ENCODE data around the gene SASH1.

SASH1 gene

DNA sequence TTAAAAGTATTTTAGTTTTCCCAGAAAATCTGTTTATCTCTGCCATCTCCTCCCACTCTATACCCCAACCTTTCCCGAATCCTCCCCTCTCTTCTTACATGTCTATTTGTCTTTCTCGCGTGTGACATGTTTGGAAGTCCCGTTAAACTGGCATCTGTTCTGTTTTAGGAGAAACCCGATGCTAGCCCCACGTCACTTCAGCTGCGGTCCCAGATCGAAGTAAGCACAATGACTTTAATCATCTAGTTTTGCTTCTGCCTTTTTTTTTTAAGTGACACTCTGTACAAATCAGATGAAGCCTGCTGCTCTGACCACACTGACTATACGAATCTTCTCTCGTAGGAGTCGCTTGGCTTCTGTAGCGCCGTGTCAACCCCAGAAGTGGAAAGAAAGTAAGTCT is 97.4 kb downstream of the SASH1 start:
- no peaks in the 10 kb centered on the region for H3K27me3 ChIP-seq (ENCODE audit: control insufficient read depth in 5 of 5, insufficient read depth in 4 of 5, low read length in 5 of 5)
- peaks cover 3 to 28% (median 10%) of the 10 kb centered on the region in 5 donors for H3K4me1 ChIP-seq (ENCODE audit: control insufficient read depth in 5 of 5, insufficient read depth in 5 of 5, low read length in 5 of 5)
- peak overlapping the region; percentile 58 for H3K27ac ChIP-seq (ENCODE audit: low read depth, low read length)
- H3K9ac ChIP-seq (ENCODE audit: low read length in 5 of 5), result no peak overlapping the region
- no peaks in the 10 kb centered on the region for H3K9me3 ChIP-seq (ENCODE audit: control insufficient read depth in 5 of 5, low read length in 5 of 5)
- peak overlapping the region in 1 of 5 donors; percentile 27 for H3K4me3 ChIP-seq (ENCODE audit: low read depth in 1 of 5, low read length in 5 of 5)
- H3K36me3 ChIP-seq (ENCODE audit: control insufficient read depth in 5 of 5, insufficient read depth in 5 of 5, low read length in 5 of 5), result peaks cover 0 to 2% (median 0%) of the 10 kb centered on the region in 5 donors

GRCh38 chr6:148440877-148441453 is 98.3 kb downstream of the SASH1 start:
- H3K9ac ChIP-seq (ENCODE audit: low read length in 5 of 5), result no peak overlapping the region
- peaks cover 0 to 5% (median 0%) of the 10 kb centered on the region in 5 donors for H3K36me3 ChIP-seq (ENCODE audit: control insufficient read depth in 5 of 5, insufficient read depth in 5 of 5, low read length in 5 of 5)
- H3K27me3 ChIP-seq (ENCODE audit: control insufficient read depth in 5 of 5, insufficient read depth in 4 of 5, low read length in 5 of 5), result no peaks in the 10 kb centered on the region
- H3K27ac ChIP-seq (ENCODE audit: low read depth, low read length), result peak overlapping the region; percentile 58
- H3K4me1 ChIP-seq (ENCODE audit: control insufficient read depth in 5 of 5, insufficient read depth in 5 of 5, low read length in 5 of 5), result peaks cover 3 to 33% (median 11%) of the 10 kb centered on the region in 5 donors
- no peaks in the 10 kb centered on the region for H3K9me3 ChIP-seq (ENCODE audit: control insufficient read depth in 5 of 5, low read length in 5 of 5)
- no peak overlapping the region for H3K4me3 ChIP-seq (ENCODE audit: low read depth in 1 of 5, low read length in 5 of 5)

- H3K4me1 ChIP-seq (ENCODE audit: control insufficient read depth in 5 of 5, insufficient read depth in 5 of 5, low read length in 5 of 5), result peaks cover 3 to 33% (median 11%) of the 10 kb centered on the region in 5 donors
- H3K27ac ChIP-seq (ENCODE audit: low read depth, low read length), result peak overlapping the region; percentile 58
- H3K9ac ChIP-seq (ENCODE audit: low read length in 5 of 5), result no peak overlapping the region
- no peaks in the 10 kb centered on the region for H3K9me3 ChIP-seq (ENCODE audit: control insufficient read depth in 5 of 5, low read length in 5 of 5)
- H3K4me3 ChIP-seq (ENCODE audit: low read depth in 1 of 5, low read length in 5 of 5), result no peak overlapping the region
- H3K27me3 ChIP-seq (ENCODE audit: control insufficient read depth in 5 of 5, insufficient read depth in 4 of 5, low read length in 5 of 5), result no peaks in the 10 kb centered on the region
- peaks cover 0 to 5% (median 0%) of the 10 kb centered on the region in 5 donors for H3K36me3 ChIP-seq (ENCODE audit: control insufficient read depth in 5 of 5, insufficient read depth in 5 of 5, low read length in 5 of 5)
These were observed 98.8 kb downstream of the SASH1 start for GRCh38 chr6:148441454-148441911.

DNA sequence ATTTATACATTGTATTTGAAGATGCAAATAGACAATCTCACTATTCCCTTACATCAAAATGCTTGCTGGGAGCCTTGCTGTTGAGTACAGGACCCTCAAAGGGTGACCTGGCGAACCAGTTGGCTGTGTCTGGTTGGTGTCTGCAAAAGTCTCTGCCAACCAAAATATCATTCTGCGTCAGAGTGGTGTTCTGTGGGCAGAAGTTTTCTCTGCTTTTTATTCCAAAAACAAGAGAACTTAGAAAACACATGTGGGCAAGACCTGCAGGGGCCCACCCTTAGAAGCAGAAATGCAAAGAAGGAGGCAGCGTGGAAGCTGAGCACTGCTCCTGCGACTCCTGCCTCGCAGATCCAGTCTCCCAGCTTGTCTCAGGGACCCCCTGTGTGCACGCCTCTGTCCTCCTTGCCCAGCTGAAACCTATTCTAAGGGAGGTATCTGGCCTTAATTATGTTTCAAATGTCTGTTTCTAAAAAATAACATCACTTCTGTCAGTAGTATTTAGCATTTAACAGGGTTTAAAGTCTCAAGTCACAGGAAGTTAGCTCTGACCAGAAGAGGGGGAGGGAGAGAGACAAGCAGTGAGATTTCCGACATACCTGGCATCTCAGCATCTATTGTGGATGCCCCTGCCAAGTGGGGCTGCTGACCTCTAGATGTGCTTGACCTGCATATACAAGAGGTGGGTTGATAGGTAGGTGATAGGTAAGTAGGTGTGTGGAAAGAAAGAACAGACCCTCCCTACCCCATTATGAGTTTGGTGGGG is 101.3 kb downstream of the SASH1 start:
- Histone ChIP-seq H3K9me3 (ENCODE audit: control insufficient read depth in 5 of 5, low read length in 5 of 5) (no peaks in the 10 kb centered on the region), H3K27ac (ENCODE audit: low read depth, low read length) (no peak overlapping the region), H3K4me1 (ENCODE audit: control insufficient read depth in 5 of 5, insufficient read depth in 5 of 5, low read length in 5 of 5) (peaks cover under 1 to 55% (median 21%) of the 10 kb centered on the region in 5 donors), H3K9ac (ENCODE audit: low read length in 5 of 5) (no peak overlapping the region), H3K4me3 (ENCODE audit: low read depth in 1 of 5, low read length in 5 of 5) (no peak overlapping the region), H3K36me3 (ENCODE audit: control insufficient read depth in 5 of 5, insufficient read depth in 5 of 5, low read length in 5 of 5) (peaks cover 0 to 6% (median 5%) of the 10 kb centered on the region in 5 donors), H3K27me3 (ENCODE audit: control insufficient read depth in 5 of 5, insufficient read depth in 4 of 5, low read length in 5 of 5) (no peaks in the 10 kb centered on the region)

- Histone ChIP-seq H3K27ac (ENCODE audit: low read depth, low read length) (no peak overlapping the region), H3K4me3 (ENCODE audit: low read depth in 1 of 5, low read length in 5 of 5) (no peak overlapping the region), H3K4me1 (ENCODE audit: control insufficient read depth in 5 of 5, insufficient read depth in 5 of 5, low read length in 5 of 5) (peaks cover 0 to 53% (median 21%) of the 10 kb centered on the region in 5 donors), H3K27me3 (ENCODE audit: control insufficient read depth in 5 of 5, insufficient read depth in 4 of 5, low read length in 5 of 5) (no peaks in the 10 kb centered on the region), H3K9ac (ENCODE audit: low read length in 5 of 5) (no peak overlapping the region), H3K9me3 (ENCODE audit: control insufficient read depth in 5 of 5, low read length in 5 of 5) (no peaks in the 10 kb centered on the region), H3K36me3 (ENCODE audit: control insufficient read depth in 5 of 5, insufficient read depth in 5 of 5, low read length in 5 of 5) (peaks cover 0 to 6% (median 5%) of the 10 kb centered on the region in 5 donors)
These were observed 102.5 kb downstream of the SASH1 start for GRCh38 chr6:148445116-148445515.

- Histone ChIP-seq H3K9me3 (ENCODE audit: control insufficient read depth in 5 of 5, low read length in 5 of 5) (no peaks in the 10 kb centered on the region), H3K4me3 (ENCODE audit: low read depth in 1 of 5, low read length in 5 of 5) (no peak overlapping the region), H3K9ac (ENCODE audit: low read length in 5 of 5) (no peak overlapping the region), H3K27me3 (ENCODE audit: control insufficient read depth in 5 of 5, insufficient read depth in 4 of 5, low read length in 5 of 5) (no peaks in the 10 kb centered on the region), H3K36me3 (ENCODE audit: control insufficient read depth in 5 of 5, insufficient read depth in 5 of 5, low read length in 5 of 5) (peaks cover 0 to 6% (median 3%) of the 10 kb centered on the region in 5 donors), H3K27ac (ENCODE audit: low read depth, low read length) (no peak overlapping the region), H3K4me1 (ENCODE audit: control insufficient read depth in 5 of 5, insufficient read depth in 5 of 5, low read length in 5 of 5) (peaks cover 0 to 49% (median 21%) of the 10 kb centered on the region in 5 donors)
These were observed 103.0 kb downstream of the SASH1 start for GRCh38 chr6:148445620-148446019.

GRCh38 chr6:148446681-148447080 is 104.0 kb downstream of the SASH1 start:
- no peaks in the 10 kb centered on the region for H3K9me3 ChIP-seq (ENCODE audit: control insufficient read depth in 5 of 5, low read length in 5 of 5)
- H3K27ac ChIP-seq (ENCODE audit: low read depth, low read length), result no peak overlapping the region
- H3K9ac ChIP-seq (ENCODE audit: low read length in 5 of 5), result no peak overlapping the region
- H3K4me1 ChIP-seq (ENCODE audit: control insufficient read depth in 5 of 5, insufficient read depth in 5 of 5, low read length in 5 of 5), result peaks cover 2 to 48% (median 11%) of the 10 kb centered on the region in 5 donors
- H3K27me3 ChIP-seq (ENCODE audit: control insufficient read depth in 5 of 5, insufficient read depth in 4 of 5, low read length in 5 of 5), result no peaks in the 10 kb centered on the region
- peaks cover 0 to 6% (median 3%) of the 10 kb centered on the region in 5 donors for H3K36me3 ChIP-seq (ENCODE audit: control insufficient read depth in 5 of 5, insufficient read depth in 5 of 5, low read length in 5 of 5)
- no peak overlapping the region for H3K4me3 ChIP-seq (ENCODE audit: low read depth in 1 of 5, low read length in 5 of 5)

DNA sequence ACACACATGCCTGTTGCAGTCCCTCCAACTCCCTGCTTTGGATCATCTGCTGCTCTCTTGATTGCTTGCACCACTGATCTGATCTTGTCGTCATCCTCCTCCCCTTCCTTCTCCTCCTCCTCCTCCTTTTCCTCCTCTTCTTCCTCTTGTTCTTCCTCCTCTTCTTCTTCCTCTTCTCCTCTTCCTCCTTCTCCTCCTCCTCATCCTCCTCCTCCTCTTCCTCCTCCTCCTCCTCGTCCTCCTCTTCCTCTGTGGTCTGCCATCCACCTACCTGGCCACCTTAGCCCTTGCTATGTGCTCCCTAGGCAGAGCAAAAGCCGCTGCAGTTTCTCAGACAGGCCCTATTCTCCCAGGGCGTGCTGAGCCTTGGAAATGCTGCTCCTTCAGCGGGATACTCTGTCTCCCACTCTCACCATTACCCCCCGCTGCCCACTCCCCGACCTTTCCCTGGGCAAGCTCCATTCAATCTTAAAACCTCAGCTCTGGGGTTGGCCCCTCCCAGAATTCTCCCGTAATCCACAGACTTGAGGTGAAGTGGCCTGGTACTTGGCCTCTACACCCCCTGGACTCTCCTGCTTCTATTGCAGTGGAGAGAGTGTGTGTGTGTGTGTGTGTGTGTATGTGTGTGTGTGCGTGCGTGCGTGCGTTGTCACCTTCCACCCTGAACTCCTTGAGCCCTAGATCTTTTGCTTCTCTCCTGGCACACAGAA is 105.0 kb downstream of the SASH1 start:
- Histone ChIP-seq H3K9ac (ENCODE audit: low read length in 5 of 5) (no peak overlapping the region), H3K4me3 (ENCODE audit: low read depth in 1 of 5, low read length in 5 of 5) (no peak overlapping the region), H3K27me3 (ENCODE audit: control insufficient read depth in 5 of 5, insufficient read depth in 4 of 5, low read length in 5 of 5) (no peaks in the 10 kb centered on the region), H3K9me3 (ENCODE audit: control insufficient read depth in 5 of 5, low read length in 5 of 5) (no peaks in the 10 kb centered on the region), H3K27ac (ENCODE audit: low read depth, low read length) (peak overlapping the region; percentile 9), H3K36me3 (ENCODE audit: control insufficient read depth in 5 of 5, insufficient read depth in 5 of 5, low read length in 5 of 5) (peaks cover 0 to 7% (median 3%) of the 10 kb centered on the region in 5 donors), H3K4me1 (ENCODE audit: control insufficient read depth in 5 of 5, insufficient read depth in 5 of 5, low read length in 5 of 5) (peaks cover 2 to 53% (median 11%) of the 10 kb centered on the region in 5 donors)

GRCh38 chr6:148448369-148449012 is 105.9 kb downstream of the SASH1 start:
- Histone ChIP-seq H3K27ac (ENCODE audit: low read depth, low read length) (no peak overlapping the region), H3K9ac (ENCODE audit: low read length in 5 of 5) (no peak overlapping the region), H3K36me3 (ENCODE audit: control insufficient read depth in 5 of 5, insufficient read depth in 5 of 5, low read length in 5 of 5) (peaks cover 0 to 10% (median 4%) of the 10 kb centered on the region in 5 donors), H3K9me3 (ENCODE audit: control insufficient read depth in 5 of 5, low read length in 5 of 5) (no peaks in the 10 kb centered on the region), H3K27me3 (ENCODE audit: control insufficient read depth in 5 of 5, insufficient read depth in 4 of 5, low read length in 5 of 5) (no peaks in the 10 kb centered on the region), H3K4me1 (ENCODE audit: control insufficient read depth in 5 of 5, insufficient read depth in 5 of 5, low read length in 5 of 5) (peaks cover 2 to 61% (median 11%) of the 10 kb centered on the region in 5 donors), H3K4me3 (ENCODE audit: low read depth in 1 of 5, low read length in 5 of 5) (no peak overlapping the region)
